MCF 10A (cell line): ENCODE results near the gene CELF4. TPM values are rescaled to one million over a fixed set of nuclear protein-coding genes. Genes with fewer than 3 reads are reported as not detected.

ENCODE experiments used
- BruUV-seq: library from RNA; stranded (reverse); fragments of 400-500 nt; replicated peaks from 2 replicates; lab custom pipeline; 2021; lab: Mats Ljungman, UMichigan
- CTCF ChIA-PET: fragments of 300-600 bp; sonication (Branson Sonifier 250); formaldehyde crosslinking; extraction: SDS; loops from one replicate; lab custom pipeline; 2021; ENCODE audit warnings: antibody characterized with exemption, inconsistent platforms; lab: Yijun Ruan, JAX
- POLR2A ChIA-PET: fragments of 300-600, 350-650 bp; sonication (Branson Sonifier 250); formaldehyde crosslinking; extraction: SDS; loops from one replicate; lab custom pipeline; 2020; ENCODE audit warnings: antibody characterized with exemption, inconsistent platforms; lab: Yijun Ruan, JAX
- DNase-seq: peaks from one replicate; pipeline ENCODE4 v3.0.0-alpha.2; 2018; ENCODE audit not compliant: unreplicated experiment
- H3K27ac Mint-ChIP-seq: one replicate; pipeline ENCODE4 v1.8.0; 2022; ENCODE audit warnings: mild to moderate bottlenecking, low read depth, mixed read lengths; ENCODE audit not compliant: unreplicated experiment
- H3K27me3 Mint-ChIP-seq: one replicate; pipeline ENCODE4 v1.8.0; 2022; ENCODE audit warnings: mixed read lengths; ENCODE audit not compliant: insufficient read depth, unreplicated experiment
- H3K36me3 Mint-ChIP-seq: one replicate; pipeline ENCODE4 v1.8.0; 2022; ENCODE audit warnings: mild to moderate bottlenecking, moderate library complexity, mixed read lengths; ENCODE audit not compliant: insufficient read depth, unreplicated experiment
- H3K4me1 Mint-ChIP-seq: one replicate; pipeline ENCODE4 v1.8.0; 2022; ENCODE audit warnings: mixed read lengths; ENCODE audit not compliant: insufficient read depth, unreplicated experiment
- H3K4me3 Mint-ChIP-seq: one replicate; pipeline ENCODE4 v1.8.0; 2022; ENCODE audit warnings: mild to moderate bottlenecking, moderate library complexity, mixed read lengths; ENCODE audit not compliant: unreplicated experiment
- H3K9me3 Mint-ChIP-seq: one replicate; pipeline ENCODE4 v1.8.0; 2022; ENCODE audit warnings: mixed read lengths; ENCODE audit not compliant: unreplicated experiment
- intact Hi-C: fragments of 100-400 bp; cut with micrococcal nuclease; formaldehyde crosslinking; loops from 2 replicates; pipeline ENCODE4 v1.14.1; 2022
- total RNA-seq: library from RNA; stranded (reverse); gene quantifications from 2 replicates; pipeline ENCODE4 v1.2.3, GENCODE V29; 2022
- TF ChIP-seq, protein P1 (sequence below): fragments of 200-600 bp; IDR thresholded peaks from one replicate; pipeline ENCODE4 v1.8.0; 2022; ENCODE audit warnings: antibody characterized with exemption, mild to moderate bottlenecking; ENCODE audit not compliant: unreplicated experiment

The CELF4 gene
- total RNA-seq, 1 experiment from 2014 or later = not detected

GRCh38 chr18:37545461-37546271, 19.9 kb downstream of the CELF4 start:
- ChIA-PET CTCF (no interaction called here), POLR2A (no interaction called here)
- no peaks in the 10 kb centered on the region for H3K9me3 Mint-ChIP-seq
- no peak overlapping the region for H3K4me3 Mint-ChIP-seq
- intact Hi-C loops = no loop called here
- H3K4me1 Mint-ChIP-seq = no peaks in the 10 kb centered on the region
- no TSS peak for BruUV-seq
- no peak for DNase-seq
- peaks cover 75% of the 10 kb centered on the region for H3K27me3 Mint-ChIP-seq
- no peak overlapping the region for H3K27ac Mint-ChIP-seq
- TF ChIP-seq, protein P1, sequence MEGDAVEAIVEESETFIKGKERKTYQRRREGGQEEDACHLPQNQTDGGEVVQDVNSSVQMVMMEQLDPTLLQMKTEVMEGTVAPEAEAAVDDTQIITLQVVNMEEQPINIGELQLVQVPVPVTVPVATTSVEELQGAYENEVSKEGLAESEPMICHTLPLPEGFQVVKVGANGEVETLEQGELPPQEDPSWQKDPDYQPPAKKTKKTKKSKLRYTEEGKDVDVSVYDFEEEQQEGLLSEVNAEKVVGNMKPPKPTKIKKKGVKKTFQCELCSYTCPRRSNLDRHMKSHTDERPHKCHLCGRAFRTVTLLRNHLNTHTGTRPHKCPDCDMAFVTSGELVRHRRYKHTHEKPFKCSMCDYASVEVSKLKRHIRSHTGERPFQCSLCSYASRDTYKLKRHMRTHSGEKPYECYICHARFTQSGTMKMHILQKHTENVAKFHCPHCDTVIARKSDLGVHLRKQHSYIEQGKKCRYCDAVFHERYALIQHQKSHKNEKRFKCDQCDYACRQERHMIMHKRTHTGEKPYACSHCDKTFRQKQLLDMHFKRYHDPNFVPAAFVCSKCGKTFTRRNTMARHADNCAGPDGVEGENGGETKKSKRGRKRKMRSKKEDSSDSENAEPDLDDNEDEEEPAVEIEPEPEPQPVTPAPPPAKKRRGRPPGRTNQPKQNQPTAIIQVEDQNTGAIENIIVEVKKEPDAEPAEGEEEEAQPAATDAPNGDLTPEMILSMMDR = no peak
- no peaks in the 10 kb centered on the region for H3K36me3 Mint-ChIP-seq

DNA sequence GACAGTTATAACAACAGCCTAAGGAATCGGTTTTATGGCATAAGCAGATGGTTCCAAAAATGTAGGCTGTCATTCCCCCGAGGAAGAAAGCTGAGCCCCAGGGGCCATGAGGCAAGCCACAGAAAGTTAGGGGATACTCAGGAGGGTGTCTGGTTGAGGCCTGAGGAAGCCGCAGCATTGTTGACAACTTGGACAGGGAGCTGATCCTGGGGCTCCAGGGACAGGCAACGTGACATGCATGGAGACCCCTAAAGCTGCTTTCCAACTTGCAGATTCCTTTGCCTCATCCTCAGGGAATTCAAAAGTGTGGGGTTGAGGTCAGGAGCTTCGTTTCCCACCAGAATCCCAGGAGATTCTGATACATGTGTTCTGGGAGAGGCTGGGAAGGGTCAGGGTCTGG, 20.9 kb downstream of the CELF4 start:
- TF ChIP-seq, protein P1 = no peak
- no peaks in the 10 kb centered on the region for H3K36me3 Mint-ChIP-seq
- BruUV-seq = no TSS peak
- ChIA-PET POLR2A (no interaction called here), CTCF (no interaction called here)
- H3K27ac Mint-ChIP-seq = no peak overlapping the region
- H3K4me1 Mint-ChIP-seq = no peaks in the 10 kb centered on the region
- no peak for DNase-seq
- H3K4me3 Mint-ChIP-seq = no peak overlapping the region
- no peaks in the 10 kb centered on the region for H3K9me3 Mint-ChIP-seq
- peaks cover 84% of the 10 kb centered on the region for H3K27me3 Mint-ChIP-seq
- intact Hi-C loops = no loop called here

DNA sequence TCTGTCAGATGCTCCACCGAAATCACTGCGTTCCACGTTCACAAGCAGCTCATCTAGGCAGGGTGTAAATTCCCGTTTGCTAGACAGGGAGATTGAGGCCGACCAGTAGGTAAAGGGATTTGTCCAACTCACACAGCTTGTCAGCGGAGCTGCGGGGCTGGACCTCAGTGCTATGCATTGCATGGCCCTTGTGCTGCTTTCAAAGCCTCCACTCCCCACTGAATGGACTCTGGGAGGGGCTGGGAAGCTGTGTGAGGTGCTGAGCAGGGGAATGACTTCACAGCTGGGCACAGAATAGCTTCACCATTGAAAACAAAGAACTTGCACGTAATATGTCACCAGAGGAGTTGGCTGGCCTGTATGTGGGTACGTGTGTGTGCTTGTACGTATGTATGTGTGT, 21.4 kb downstream of the CELF4 start:
- CTCF ChIA-PET = interaction anchor here (0.7 kb wide), 1 partner anchor 34 kb away, joined by 4 read pairs; no protein-coding TSS in a partner anchor
- BruUV-seq = no TSS peak
- DNase-seq = no peak
- Mint-ChIP-seq H3K4me1 (no peaks in the 10 kb centered on the region), H3K9me3 (no peaks in the 10 kb centered on the region), H3K4me3 (no peak overlapping the region), H3K27ac (no peak overlapping the region), H3K36me3 (no peaks in the 10 kb centered on the region), H3K27me3 (peaks cover 89% of the 10 kb centered on the region)
- POLR2A ChIA-PET = no interaction called here
- intact Hi-C loops = no loop called here
- TF ChIP-seq, protein P1 = no peak

GRCh38 chr18:37543321-37543720, 22.3 kb downstream of the CELF4 start:
- no TSS peak for BruUV-seq
- Mint-ChIP-seq H3K27me3 (peaks cover 98% of the 10 kb centered on the region), H3K36me3 (no peaks in the 10 kb centered on the region), H3K4me1 (peaks cover 2% of the 10 kb centered on the region), H3K9me3 (no peaks in the 10 kb centered on the region), H3K27ac (no peak overlapping the region), H3K4me3 (no peak overlapping the region)
- TF ChIP-seq, protein P1 = no peak
- intact Hi-C loops = no loop called here
- ChIA-PET POLR2A (no interaction called here), CTCF (interaction anchor here (1.2 kb wide), 1 partner anchor 17 kb away, joined by 3 read pairs; no protein-coding TSS in a partner anchor)
- DNase-seq = no peak
